Erythroblast (primary cell): ENCODE measurements around the gene CCDC127.
"Not testable (repeated sequence)": the region's sequence is repeated elsewhere in the genome, so short reads cannot be mapped to it uniquely, and the experiment has no call there.

Source experiments
- DNase-seq, 2 experiments: peaks; one replicate each; lab custom pipeline; 2025; lab: John Stamatoyannopoulos, UW
- GATA1 ChIP-seq: IDR thresholded peaks from 2 replicates; pipeline ENCODE4 v1.6.1; 2011; ENCODE audit warnings: low read depth, mild to moderate bottlenecking, control low read depth, low read length, moderate library complexity
- POLR2A ChIP-seq: IDR thresholded peaks from 2 replicates; pipeline ENCODE4 v1.6.1; 2011; ENCODE audit warnings: mild to moderate bottlenecking, low read length

CCDC127 gene

GRCh38 chr5:217494-218456 lies at the start of gene CCDC127, which contains the start of gene SDHA:
TSS of gene CCDC127 (minus strand) at chr5:218153. CDS start at chr5:216849, 1,304 bp downstream.
TSS of gene SDHA (plus strand) at chr5:218320. CDS start at chr5:218356, 36 bp downstream.
- DNase-seq: peak; percentile 94 to 97
- peak; percentile 68 for TF ChIP-seq POLR2A

- no peak for DNase-seq
- TF ChIP-seq GATA1 (no peak), POLR2A (no peak)
These were observed 49.8 kb upstream of the CCDC127 start for GRCh38 chr5:267716-268115.

- not testable (repeated sequence) for DNase-seq
These were observed 48.5 kb upstream of the CCDC127 start for GRCh38 chr5:266311-267026.

- DNase-seq: no peak
- TF ChIP-seq POLR2A (no peak), GATA1 (no peak)
These were observed 46.4 kb upstream of the CCDC127 start for GRCh38 chr5:264338-264737.

- not testable (repeated sequence) for DNase-seq
These were observed 45.5 kb upstream of the CCDC127 start for GRCh38 chr5:263275-263974.

GRCh38 chr5:257148-257547 lies 39.2 kb upstream of the CCDC127 start:
- TF ChIP-seq POLR2A (no peak), GATA1 (no peak)
- DNase-seq: no peak

GRCh38 chr5:256347-256746 lies 38.4 kb upstream of the CCDC127 start:
- DNase-seq: not testable (repeated sequence)

- DNase-seq: not testable (repeated sequence)
These were observed 37.2 kb upstream of the CCDC127 start for GRCh38 chr5:255116-255515.

- not testable (repeated sequence) for DNase-seq
These were observed 36.4 kb upstream of the CCDC127 start for GRCh38 chr5:254322-254721.

GRCh38 chr5:252546-252945 lies 34.6 kb upstream of the CCDC127 start:
- no peak for DNase-seq
- TF ChIP-seq GATA1 (no peak), POLR2A (no peak)

- DNase-seq: not testable (repeated sequence)
These were observed 34.0 kb upstream of the CCDC127 start for GRCh38 chr5:251975-252374.

GRCh38 chr5:251538-251937 lies 33.6 kb upstream of the CCDC127 start:
- not testable (repeated sequence) for DNase-seq

- not testable (repeated sequence) for DNase-seq
These were observed 33.1 kb upstream of the CCDC127 start for GRCh38 chr5:251016-251415.

GRCh38 chr5:250396-250795 lies 32.4 kb upstream of the CCDC127 start:
- not testable (repeated sequence) for DNase-seq

GRCh38 chr5:245717-246116 lies 27.8 kb upstream of the CCDC127 start:
- DNase-seq: not testable (repeated sequence)

- DNase-seq: not testable (repeated sequence)
These were observed 25.9 kb upstream of the CCDC127 start for GRCh38 chr5:243683-244367.

GRCh38 chr5:241045-241669 lies 23.2 kb upstream of the CCDC127 start:
- not testable (repeated sequence) for DNase-seq

- DNase-seq: not testable (repeated sequence)
These were observed 22.6 kb upstream of the CCDC127 start for GRCh38 chr5:240550-240949.

- not testable (repeated sequence) for DNase-seq
These were observed 20.0 kb upstream of the CCDC127 start for GRCh38 chr5:237931-238330.
